CD4-positive, CD25-positive, alpha-beta regulatory T cell (primary cell): ENCODE results near the gene CTPS1. TPM values are rescaled to one million over a fixed set of nuclear protein-coding genes. Genes with fewer than 3 reads are reported as not detected.

Experiments
- ATAC-seq, 2 donors: fragments of 150-1000 bp; cut with Tn5 transposase; one replicate each; pipeline ENCODE4 v1.10.0; 2021; ENCODE audit warnings: low read depth in 2 of 2, moderate number of reproducible peaks in 2 of 2, moderate library complexity in 1 of 2
- DNase-seq, 3 donors: peaks; one replicate each; pipeline versions ENCODE4 v3.0.0 to v3.0.0-alpha.2; 2012 to 2022; ENCODE audit warnings: mixed read lengths in 1 of 3
- H3K27ac ChIP-seq: one replicate; pipeline ENCODE4 v1.7.0; 2013; ENCODE audit warnings: mild to moderate bottlenecking, low read length; ENCODE audit not compliant: insufficient read depth, poor library complexity, severe bottlenecking
- H3K27me3 ChIP-seq: one replicate; pipeline ENCODE4 v1.7.0; 2013; ENCODE audit warnings: low read length; ENCODE audit not compliant: control insufficient read depth, insufficient read depth
- H3K36me3 ChIP-seq: one replicate; pipeline ENCODE4 v1.7.0; 2013; ENCODE audit warnings: mild to moderate bottlenecking, low read length, moderate library complexity; ENCODE audit not compliant: control insufficient read depth, insufficient read depth
- H3K4me1 ChIP-seq: 2 replicates; pipeline ENCODE4 v1.7.0; 2013; ENCODE audit warnings: mild to moderate bottlenecking, low read length; ENCODE audit not compliant: insufficient read depth, control insufficient read depth, poor library complexity, severe bottlenecking
- H3K4me3 ChIP-seq: one replicate; pipeline ENCODE4 v1.7.0; 2013; ENCODE audit warnings: low read depth, mild to moderate bottlenecking, low read length, moderate library complexity
- H3K9me3 ChIP-seq, 2 experiments: 1 replicate in 1 of 2; 2 replicates in 1 of 2; pipeline ENCODE4 v1.7.0; 2013; ENCODE audit warnings: low read length in 2 of 2, mild to moderate bottlenecking in 1 of 2, moderate library complexity in 1 of 2; ENCODE audit not compliant: control insufficient read depth in 2 of 2
- H3K27ac Mint-ChIP-seq, 3 donors: one replicate each; pipeline ENCODE4 v1.8.0; 2020 to 2022; ENCODE audit warnings: mild to moderate bottlenecking in 3 of 3, mixed read lengths in 3 of 3, moderate library complexity in 2 of 3
- H3K27me3 Mint-ChIP-seq: one replicate; pipeline ENCODE4 v1.8.0; 2022; ENCODE audit warnings: mild to moderate bottlenecking, mixed read lengths
- H3K36me3 Mint-ChIP-seq: one replicate; pipeline ENCODE4 v1.8.0; 2020; ENCODE audit warnings: mixed read lengths
- H3K4me1 Mint-ChIP-seq, 4 donors: one replicate each; pipeline ENCODE4 v1.8.0; 2020 to 2022; ENCODE audit warnings: mixed read lengths in 4 of 4, mild to moderate bottlenecking in 1 of 4
- H3K4me3 Mint-ChIP-seq, 4 donors: one replicate each; pipeline ENCODE4 v1.8.0; 2020 to 2022; ENCODE audit warnings: mild to moderate bottlenecking in 4 of 4, mixed read lengths in 4 of 4, moderate library complexity in 3 of 4
- H3K9me3 Mint-ChIP-seq, 7 donors: one replicate each; pipeline ENCODE4 v1.8.0; 2020 to 2022; ENCODE audit warnings: mixed read lengths in 7 of 7, mild to moderate bottlenecking in 3 of 7, moderate library complexity in 2 of 7
- polyA plus RNA-seq, 4 donors: library from polyadenylated mRNA; unstranded; fragments of 300-500 nt; fragmentation: Illumina TruSeq; gene quantifications; one replicate each; pipeline ENCODE4 v1.2.3, GENCODE V29; 2021
- total RNA-seq: library from RNA; stranded (reverse); gene quantifications from one replicate; pipeline ENCODE4 v1.2.3, GENCODE V29; 2022

CTPS1 gene
- total RNA-seq (42.5 TPM), polyA plus RNA-seq (10 to 100 TPM; 12.5 to 14.9 (median 13.2) TPM)

GRCh38 chr1:40979241-40980067, at the start of gene CTPS1:
Gene CTPS1 (plus strand): TSS chr1:40979696. CDS start chr1:40983291, 3,595 bp downstream.
- ATAC-seq (peak; percentile 91), DNase-seq (peak; percentile 89 to 96 (median 95))
- no peaks in the 10 kb centered on the region for H3K9me3 ChIP-seq

GRCh38 chr1:40930174-40930964, 49.1 kb upstream of the CTPS1 start:
- Mint-ChIP-seq H3K4me3 (no peak overlapping the region), H3K4me1 (no peaks in the 10 kb centered on the region), H3K36me3 (no peaks in the 10 kb centered on the region), H3K9me3 (no peaks in the 10 kb centered on the region), H3K27me3 (peaks cover 9% of the 10 kb centered on the region), H3K27ac (no peak overlapping the region)
- H3K4me3 ChIP-seq = no peak overlapping the region
- no peaks in the 10 kb centered on the region for H3K9me3 ChIP-seq
- no peaks in the 10 kb centered on the region for H3K36me3 ChIP-seq
- peaks cover 2% of the 10 kb centered on the region for H3K27me3 ChIP-seq
- H3K4me1 ChIP-seq = no peaks in the 10 kb centered on the region
- DNase-seq = no peak
- no peak for ATAC-seq
- no peak overlapping the region for H3K27ac ChIP-seq

More at GRCh38 chr1:40979241-40980067, at the start of gene CTPS1:
- Histone ChIP-seq H3K4me1 (peaks cover 23% of the 10 kb centered on the region), H3K4me3 (peak within 1 kb of the TSS; percentile 77), H3K27ac (peak within 1 kb of the TSS; percentile 90), H3K36me3 (peaks cover 3% of the 10 kb centered on the region), H3K27me3 (no peaks in the 10 kb centered on the region)
- no peaks in the 10 kb centered on the region for H3K9me3 Mint-ChIP-seq
- peak within 1 kb of the TSS; percentile 90 to 95 (median 92) for H3K4me3 Mint-ChIP-seq
- H3K27me3 Mint-ChIP-seq = no peaks in the 10 kb centered on the region
- peaks cover 7 to 33% (median 28%) of the 10 kb centered on the region in 4 donors for H3K4me1 Mint-ChIP-seq
- H3K27ac Mint-ChIP-seq = peak within 1 kb of the TSS; percentile 90 to 93 (median 92)
- H3K36me3 Mint-ChIP-seq = peaks cover 11% of the 10 kb centered on the region

- Mint-ChIP-seq H3K36me3 (no peaks in the 10 kb centered on the region), H3K4me1 (no peaks in the 10 kb centered on the region), H3K4me3 (no peak overlapping the region), H3K9me3 (no peaks in the 10 kb centered on the region), H3K27me3 (peaks cover 9% of the 10 kb centered on the region), H3K27ac (peak overlapping the region in 1 of 3 donors; percentile 22)
- no peak overlapping the region for H3K4me3 ChIP-seq
- DNase-seq (no peak), ATAC-seq (no peak)
- H3K9me3 ChIP-seq = no peaks in the 10 kb centered on the region
- no peak overlapping the region for H3K27ac ChIP-seq
- H3K27me3 ChIP-seq = peaks cover 2% of the 10 kb centered on the region
- no peaks in the 10 kb centered on the region for H3K4me1 ChIP-seq
- no peaks in the 10 kb centered on the region for H3K36me3 ChIP-seq
Measured at GRCh38 chr1:40931601-40932000, 47.9 kb upstream of the CTPS1 start.

- Histone ChIP-seq H3K9me3 (no peaks in the 10 kb centered on the region), H3K4me3 (no peak overlapping the region), H3K27me3 (peaks cover 2% of the 10 kb centered on the region), H3K27ac (no peak overlapping the region), H3K4me1 (no peaks in the 10 kb centered on the region), H3K36me3 (no peaks in the 10 kb centered on the region)
- Mint-ChIP-seq H3K4me1 (no peaks in the 10 kb centered on the region), H3K4me3 (no peak overlapping the region), H3K36me3 (no peaks in the 10 kb centered on the region), H3K27ac (no peak overlapping the region), H3K9me3 (no peaks in the 10 kb centered on the region), H3K27me3 (peaks cover 12% of the 10 kb centered on the region)
- ATAC-seq = no peak
- DNase-seq = no peak
Measured at GRCh38 chr1:40932006-40932405, 47.5 kb upstream of the CTPS1 start.

GRCh38 chr1:40936931-40937339, 42.6 kb upstream of the CTPS1 start:
- Histone ChIP-seq H3K36me3 (no peaks in the 10 kb centered on the region), H3K27ac (no peak overlapping the region), H3K4me3 (no peak overlapping the region), H3K4me1 (no peaks in the 10 kb centered on the region), H3K9me3 (no peaks in the 10 kb centered on the region), H3K27me3 (peaks cover 2% of the 10 kb centered on the region)
- no peak overlapping the region for H3K4me3 Mint-ChIP-seq
- no peaks in the 10 kb centered on the region for H3K9me3 Mint-ChIP-seq
- H3K27me3 Mint-ChIP-seq = peaks cover 18% of the 10 kb centered on the region
- H3K36me3 Mint-ChIP-seq = no peaks in the 10 kb centered on the region
- DNase-seq = no peak
- ATAC-seq = no peak
- H3K4me1 Mint-ChIP-seq = no peaks in the 10 kb centered on the region
- no peak overlapping the region for H3K27ac Mint-ChIP-seq

GRCh38 chr1:40938393-40938792, 41.1 kb upstream of the CTPS1 start:
- Histone ChIP-seq H3K4me1 (no peaks in the 10 kb centered on the region), H3K27me3 (peaks cover under 1% of the 10 kb centered on the region), H3K4me3 (no peak overlapping the region), H3K27ac (no peak overlapping the region), H3K9me3 (no peaks in the 10 kb centered on the region), H3K36me3 (no peaks in the 10 kb centered on the region)
- Mint-ChIP-seq H3K4me1 (no peaks in the 10 kb centered on the region), H3K27ac (no peak overlapping the region), H3K36me3 (no peaks in the 10 kb centered on the region), H3K4me3 (no peak overlapping the region), H3K27me3 (peaks cover 16% of the 10 kb centered on the region), H3K9me3 (no peaks in the 10 kb centered on the region)
- ATAC-seq (no peak), DNase-seq (no peak)

- Histone ChIP-seq H3K4me1 (no peaks in the 10 kb centered on the region), H3K27ac (no peak overlapping the region), H3K27me3 (peaks cover 3% of the 10 kb centered on the region), H3K4me3 (no peak overlapping the region), H3K36me3 (no peaks in the 10 kb centered on the region), H3K9me3 (no peaks in the 10 kb centered on the region)
- Mint-ChIP-seq H3K9me3 (no peaks in the 10 kb centered on the region), H3K27me3 (peaks cover 15% of the 10 kb centered on the region), H3K4me1 (no peaks in the 10 kb centered on the region), H3K4me3 (no peak overlapping the region), H3K27ac (no peak overlapping the region), H3K36me3 (no peaks in the 10 kb centered on the region)
- ATAC-seq (no peak), DNase-seq (no peak)
Measured at GRCh38 chr1:40939320-40940059, 40.0 kb upstream of the CTPS1 start.
